Heart left ventricle (tissue), 16 donors: ENCODE results near the gene MAML3. TPM values are rescaled to one million over a fixed set of nuclear protein-coding genes. Genes with fewer than 3 reads are reported as not detected.

Experiments
- ATAC-seq, 4 donors: fragments of 200-7000 bp; cut with Tn5 transposase; one replicate each; pipeline ENCODE4 v1.9.1; 2020 to 2022; ENCODE audit warnings: moderate library complexity in 4 of 4, mild to moderate bottlenecking in 3 of 4, moderate number of reproducible peaks in 1 of 4
- DNase-seq, 5 donors: peaks; one replicate each; pipeline ENCODE4 v3.0.0-alpha.2; 2020
- H3K27ac ChIP-seq, 12 donors: fragments of 200-600 bp; sonication (generic) in 4 of 12; one replicate each; pipeline versions ENCODE4 v1.5.0 to v1.8.0; 2016 to 2022; ENCODE audit warnings: mild to moderate bottlenecking in 2 of 12
- H3K27me3 ChIP-seq, 9 donors: fragments of 200-600 bp; sonication (generic) in 2 of 9; one replicate each; pipeline versions ENCODE4 v1.5.1 to v1.8.0; 2016 to 2022; ENCODE audit warnings: mild to moderate bottlenecking in 3 of 9
- H3K36me3 ChIP-seq, 9 donors: fragments of 200-600 bp; sonication (generic) in 2 of 9; one replicate each; pipeline versions ENCODE4 v1.5.0 to v1.8.0; 2018 to 2022; ENCODE audit warnings: mild to moderate bottlenecking in 2 of 9
- H3K4me1 ChIP-seq, 12 donors: fragments of 200-600 bp; sonication (generic) in 4 of 12; one replicate each; pipeline versions ENCODE4 v1.5.0 to v1.8.0; 2016 to 2022; ENCODE audit warnings: mild to moderate bottlenecking in 3 of 12
- H3K4me3 ChIP-seq, 12 donors: fragments of 200-600 bp; sonication (generic) in 4 of 12; one replicate each; pipeline versions ENCODE4 v1.5.0 to v1.8.0; 2017 to 2022; ENCODE audit warnings: mild to moderate bottlenecking in 9 of 12, moderate library complexity in 4 of 12
- H3K9me3 ChIP-seq, 12 donors: fragments of 200-600 bp; sonication (generic) in 4 of 12; one replicate each; pipeline versions ENCODE4 v1.5.0 to v1.8.0; 2016 to 2022; ENCODE audit warnings: mild to moderate bottlenecking in 1 of 12
- CTCF ChIP-seq, 12 donors: fragments of 200-600 bp; sonication (generic) in 4 of 12; IDR thresholded peaks; one replicate each; pipeline versions ENCODE4 v1.5.0 to v1.8.0; 2018 to 2022; ENCODE audit warnings: antibody characterized with exemption in 12 of 12, mild to moderate bottlenecking in 5 of 12
- POLR2A ChIP-seq, 2 donors: fragments of 450-650 bp; IDR thresholded peaks; one replicate each; pipeline ENCODE4 v1.6.1; 2017; ENCODE audit warnings: antibody characterized with exemption in 2 of 2, mild to moderate bottlenecking in 2 of 2, moderate library complexity in 2 of 2
- WGBS, 4 donors: extraction: QIAGEN DNeasy Blood & Tissue Kit in 2 of 4; methylation state at CpG; one replicate each; pipeline versions ENCODE4 v1.1.5 to v1.1.7; 2013 to 2018; 5-methylcytosine and 5-hydroxymethylcytosine counted together
- intact Hi-C, 10 donors: fragments of 100-400 bp; cut with DNase I; formaldehyde crosslinking; loops; one replicate each; pipeline versions ENCODE4 v1.11.1 to v1.14.2; 2022
- polyA plus RNA-seq, 2 donors: library from polyadenylated mRNA; stranded (reverse); fragments of 200-250 nt; gene quantifications; one replicate each; pipeline ENCODE4 v1.2.3, GENCODE V29; 2013
- total RNA-seq, 9 donors: library from RNA; depleted of rRNA in 2 of 9; stranded (reverse); fragments of >200 nt in 2 of 9; fragmentation: NEBNext Ultra II Directional in 3 of 9; extraction: Animal tissue kit (Norgen Biotek cat#: 25700) in 3 of 9; gene quantifications; one replicate each; pipeline versions ENCODE4 v1.1.0 to v1.2.4, GENCODE V29; 2016 to 2023
- donor health status: ischemic (EF 13 %, LVEDD 7.1; RV severe dilation, severe dysfunction).
- donor health status: healthy with polysubstance abuse.
- donor health status: DM: no; HTN: yes; CAD: no.
- donor health status: DM: no; HTN: no; CAD: no.
- donor health status: ischemic (EF 25% LVEDD 6.9; RV normal size, moderate dysfunction).
- donor health status: ischemic (EF 25% LVEDD 5.7; RV mildly dilated, moderate dysfunction).
- donor health status: healthy.
- donor health status: DM: yes; HTN: yes; CAD: no.
- donor health status: ischemic (EF 35%, LVEDD 5.7; RV mildly dilated, moderate dysfunction).
- donor health status: nonischemic (EF 11% LVEDD 7.7; RV severe dilation, severe dysfunction).
- donor health status: DM: yes; HTN: yes; CAD: no.
- donor health status: PGD.
- donor health status: ischemic (EF 29% LVEDD 5.4; RV normal size, mild dysfunction).
- donor health status: nonischemic (EF 23%, LVEDD 6.1; RV moderate dilation, normal function).

The MAML3 gene
- total and polyA plus RNA-seq, 11 donors: 0.76 to 5.9 (median 2.4) TPM

GRCh38 chr4:139959396-139959795, 194.6 kb downstream of the MAML3 start:
- DNase-seq (no peak), ATAC-seq (no peak)
- Histone ChIP-seq H3K9me3 (no peaks in the 10 kb centered on the region), H3K27me3 (no peaks in the 10 kb centered on the region), H3K4me1 (peaks cover 0 to 42% (median 17%) of the 10 kb centered on the region in 12 donors), H3K36me3 (no peaks in the 10 kb centered on the region), H3K4me3 (no peak overlapping the region), H3K27ac (no peak overlapping the region)
- WGBS, 4 donors: 93 to 97% (median 95%) methylated on average over 4 of the region's 4 CpGs
- intact Hi-C loops: no loop called here
- TF ChIP-seq CTCF (IDR thresholded peaks at IDR 0.05) (no peak), POLR2A (IDR thresholded peaks at IDR 0.05) (no peak)

- no peak overlapping the region for H3K4me3 ChIP-seq
- no peak for DNase-seq
- WGBS, 4 donors: 54 to 67% (median 62%) methylated on average over 3 of the region's 3 CpGs
- peak in 1 of 4 donors; percentile 20 for ATAC-seq
- intact Hi-C loops: no loop called here
- H3K27me3 ChIP-seq: no peaks in the 10 kb centered on the region
- peaks cover 0 to 35% (median 17%) of the 10 kb centered on the region in 12 donors for H3K4me1 ChIP-seq
- no peak overlapping the region for H3K27ac ChIP-seq
- no peak for TF ChIP-seq POLR2A (IDR thresholded peaks at IDR 0.05)
- TF ChIP-seq CTCF (IDR thresholded peaks at IDR 0.05): no peak
- no peaks in the 10 kb centered on the region for H3K9me3 ChIP-seq
- H3K36me3 ChIP-seq: no peaks in the 10 kb centered on the region
Observed at GRCh38 chr4:139958739-139959098, 195.3 kb downstream of the MAML3 start.

GRCh38 chr4:139957986-139958738, 195.8 kb downstream of the MAML3 start:
- peaks cover 0 to 35% (median 17%) of the 10 kb centered on the region in 12 donors for H3K4me1 ChIP-seq
- intact Hi-C loops: no loop called here

GRCh38 chr4:139957065-139957464, 196.9 kb downstream of the MAML3 start:
- peak overlapping the region in 2 of 12 donors; percentile 1 to 23 for H3K27ac ChIP-seq
- H3K36me3 ChIP-seq: no peaks in the 10 kb centered on the region
- H3K4me3 ChIP-seq: no peak overlapping the region
- 90 to 98% (median 95%) methylated on average over 2 of the region's 2 CpGs for WGBS, 4 donors
- ATAC-seq (no peak), DNase-seq (no peak)
- H3K4me1 ChIP-seq: peaks cover 0 to 30% (median 12%) of the 10 kb centered on the region in 12 donors
- no peaks in the 10 kb centered on the region for H3K27me3 ChIP-seq
- no peaks in the 10 kb centered on the region for H3K9me3 ChIP-seq
- TF ChIP-seq CTCF (IDR thresholded peaks at IDR 0.05) (no peak), POLR2A (IDR thresholded peaks at IDR 0.05) (no peak)
- intact Hi-C loops: no loop called here

More at GRCh38 chr4:139957986-139958738, 195.8 kb downstream of the MAML3 start:
- WGBS, 4 donors: 71 to 79% (median 77%) methylated on average over 4 of the region's 4 CpGs
- no peak for ATAC-seq
- no peak overlapping the region for H3K27ac ChIP-seq
- TF ChIP-seq CTCF (IDR thresholded peaks at IDR 0.05) (no peak), POLR2A (IDR thresholded peaks at IDR 0.05) (no peak)
- no peak for DNase-seq
- no peaks in the 10 kb centered on the region for H3K9me3 ChIP-seq
- no peak overlapping the region for H3K4me3 ChIP-seq
- no peaks in the 10 kb centered on the region for H3K27me3 ChIP-seq
- H3K36me3 ChIP-seq: no peaks in the 10 kb centered on the region
